ENCODE measurements around the gene SRP68. TPM values are rescaled to one million over a fixed set of nuclear protein-coding genes. Genes with fewer than 3 reads are reported as not detected.

SRP68 gene
- total RNA-seq, 4 donors from 2014 or later = 42.3 to 62.0 (median 49.6) TPM

DNA sequence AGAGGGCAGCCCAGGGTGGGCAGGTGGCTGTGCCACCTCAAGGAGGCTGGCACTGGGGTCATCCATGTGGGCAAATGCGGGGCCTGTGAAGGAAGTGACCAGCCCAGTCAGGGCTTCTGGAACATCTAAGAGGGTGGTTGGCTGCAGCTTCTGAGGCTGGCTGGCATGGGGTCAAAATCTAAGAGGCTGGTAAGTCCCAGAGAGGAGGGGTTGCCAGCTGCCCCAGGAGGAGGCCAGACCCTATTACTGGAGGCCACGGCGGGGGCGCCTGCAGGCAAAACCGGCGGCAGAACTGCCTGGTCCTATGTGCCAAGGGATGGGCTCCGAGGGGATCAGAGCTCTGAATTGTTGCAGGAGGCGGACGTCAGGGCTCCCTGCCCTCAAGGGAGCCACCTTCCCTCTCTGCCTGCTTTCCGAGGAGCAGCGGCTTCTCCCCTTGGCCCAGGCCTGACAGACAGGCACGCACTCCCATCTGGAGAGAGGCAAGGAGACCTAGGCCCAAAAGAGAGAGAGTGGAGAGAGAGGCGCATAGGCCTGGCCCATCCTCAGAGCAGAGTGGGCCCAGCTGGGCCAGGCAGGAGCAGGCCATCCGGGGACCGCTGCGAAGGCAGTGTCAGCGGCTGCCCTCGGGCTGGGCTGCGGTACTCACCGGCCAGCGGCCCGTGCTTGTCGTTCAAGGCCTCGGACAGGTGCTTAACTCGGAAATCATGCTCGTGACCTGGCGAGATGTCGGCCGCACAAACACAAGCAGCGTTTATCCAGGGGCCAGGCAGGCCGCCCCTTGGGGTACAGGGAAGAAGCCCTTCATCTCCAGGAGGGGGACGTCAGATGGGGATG is 17.6 kb upstream of the SRP68 start:
- ATAC-seq (ENCODE audit: low FRiP score) (no peak), DNase-seq (ENCODE audit: low spot score) (no peak)
- TF ChIP-seq, protein P1, sequence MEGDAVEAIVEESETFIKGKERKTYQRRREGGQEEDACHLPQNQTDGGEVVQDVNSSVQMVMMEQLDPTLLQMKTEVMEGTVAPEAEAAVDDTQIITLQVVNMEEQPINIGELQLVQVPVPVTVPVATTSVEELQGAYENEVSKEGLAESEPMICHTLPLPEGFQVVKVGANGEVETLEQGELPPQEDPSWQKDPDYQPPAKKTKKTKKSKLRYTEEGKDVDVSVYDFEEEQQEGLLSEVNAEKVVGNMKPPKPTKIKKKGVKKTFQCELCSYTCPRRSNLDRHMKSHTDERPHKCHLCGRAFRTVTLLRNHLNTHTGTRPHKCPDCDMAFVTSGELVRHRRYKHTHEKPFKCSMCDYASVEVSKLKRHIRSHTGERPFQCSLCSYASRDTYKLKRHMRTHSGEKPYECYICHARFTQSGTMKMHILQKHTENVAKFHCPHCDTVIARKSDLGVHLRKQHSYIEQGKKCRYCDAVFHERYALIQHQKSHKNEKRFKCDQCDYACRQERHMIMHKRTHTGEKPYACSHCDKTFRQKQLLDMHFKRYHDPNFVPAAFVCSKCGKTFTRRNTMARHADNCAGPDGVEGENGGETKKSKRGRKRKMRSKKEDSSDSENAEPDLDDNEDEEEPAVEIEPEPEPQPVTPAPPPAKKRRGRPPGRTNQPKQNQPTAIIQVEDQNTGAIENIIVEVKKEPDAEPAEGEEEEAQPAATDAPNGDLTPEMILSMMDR (IDR thresholded peaks at IDR 0.05) = no peak

DNA sequence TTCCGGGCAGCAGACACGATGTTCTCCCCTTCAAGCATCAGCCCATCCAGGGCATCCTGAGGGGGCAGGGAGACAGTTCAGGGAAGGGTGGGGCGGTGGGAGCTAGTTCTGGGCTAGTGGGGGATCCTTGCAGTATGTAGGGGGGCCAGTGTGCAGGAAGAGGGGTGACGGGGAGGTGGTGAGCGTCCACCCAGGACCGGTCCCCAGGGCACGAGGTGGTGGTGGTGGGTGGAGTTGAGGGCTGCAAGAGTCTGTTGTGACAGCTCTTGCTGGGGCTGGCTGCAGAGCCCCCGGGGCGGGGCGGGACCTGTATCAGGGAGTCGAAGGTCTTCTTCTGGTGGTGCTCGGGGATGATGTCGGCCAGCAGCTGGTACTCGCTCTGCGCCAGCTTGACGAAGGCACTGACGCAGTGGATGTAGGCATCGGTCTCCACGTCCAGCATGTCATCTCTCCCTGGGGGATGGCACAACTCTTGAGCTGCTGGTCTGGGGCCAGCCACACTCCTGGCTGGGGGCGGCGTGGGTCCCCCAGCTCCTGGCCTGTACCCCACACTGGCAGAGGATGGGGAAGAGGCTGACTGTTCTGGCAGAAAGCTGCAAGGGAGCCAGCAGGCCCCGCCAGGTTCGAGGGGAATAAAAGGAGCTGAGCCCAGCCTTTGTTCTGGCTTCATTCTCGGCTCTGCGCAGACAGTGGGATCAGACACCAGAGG is 16.7 kb upstream of the SRP68 start:
- DNase-seq (ENCODE audit: low spot score) (no peak), ATAC-seq (ENCODE audit: low FRiP score) (no peak)
- TF ChIP-seq, protein P1 (IDR thresholded peaks at IDR 0.05) = no peak

DNA sequence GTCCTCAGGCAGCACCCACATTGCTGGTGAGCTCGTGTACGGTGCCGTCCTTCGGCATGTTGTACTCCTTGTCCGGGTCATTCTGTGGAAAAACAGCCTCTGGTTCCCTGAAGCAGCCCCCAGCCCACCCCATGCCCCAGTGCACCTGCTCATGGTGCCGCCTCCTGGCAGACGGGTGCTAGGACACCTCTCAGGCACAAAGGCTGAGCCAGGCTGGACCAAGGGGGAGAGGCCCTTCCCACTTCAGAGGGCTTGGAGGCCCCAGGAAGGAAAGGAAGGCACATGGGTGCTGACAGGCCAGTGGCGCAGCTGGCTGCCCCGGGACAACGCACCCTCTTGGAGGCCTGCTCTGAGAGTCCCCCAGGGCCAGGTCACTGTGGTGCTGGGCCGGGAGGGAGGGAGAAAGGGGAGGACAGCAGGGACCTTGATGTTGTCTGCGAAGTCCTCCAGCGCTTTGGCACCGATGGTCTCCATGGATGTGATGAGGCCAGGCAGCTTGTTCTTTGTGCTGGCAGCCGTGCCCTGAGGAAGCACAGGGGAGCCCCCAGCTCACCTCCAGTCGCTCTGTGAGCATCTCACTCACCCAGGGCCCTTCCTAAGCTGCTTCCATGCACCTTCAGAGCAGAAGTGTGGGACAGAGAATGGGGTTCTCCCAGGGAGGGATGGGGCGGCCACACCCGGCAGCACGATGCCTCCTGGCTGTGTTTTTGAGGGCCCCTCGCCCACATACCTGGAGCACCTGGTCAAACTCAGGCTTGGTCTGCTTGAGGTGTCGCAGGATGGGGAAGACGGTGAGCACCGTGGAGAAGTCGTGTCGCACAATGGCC is 15.9 kb upstream of the SRP68 start:
- ATAC-seq (ENCODE audit: low FRiP score) (no peak), DNase-seq (ENCODE audit: low spot score) (no peak)
- TF ChIP-seq, protein P1 (IDR thresholded peaks at IDR 0.05) = no peak

DNA sequence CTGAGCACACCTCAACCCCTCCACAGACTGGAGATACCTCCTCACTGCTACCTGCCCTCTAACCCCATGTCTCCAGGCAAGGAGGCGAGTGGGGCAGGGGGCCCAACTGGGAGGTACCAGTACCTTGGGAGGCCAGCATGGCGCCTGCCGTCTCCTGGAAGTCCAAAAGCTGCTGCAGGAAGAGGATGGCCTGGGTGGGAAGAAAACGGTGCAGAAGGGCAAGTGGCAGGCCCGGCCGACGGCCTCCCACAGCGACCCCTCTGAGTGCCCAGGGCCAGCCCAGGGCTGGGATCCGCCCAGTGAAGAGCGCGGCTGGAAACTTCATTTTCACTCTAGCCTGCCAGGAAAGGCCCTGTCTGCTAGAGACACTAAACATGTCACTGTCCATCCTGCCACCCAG is 15.2 kb upstream of the SRP68 start:
- DNase-seq (ENCODE audit: low spot score) (no peak), ATAC-seq (ENCODE audit: low FRiP score) (no peak)
- TF ChIP-seq, protein P1 (IDR thresholded peaks at IDR 0.05) = no peak

DNA sequence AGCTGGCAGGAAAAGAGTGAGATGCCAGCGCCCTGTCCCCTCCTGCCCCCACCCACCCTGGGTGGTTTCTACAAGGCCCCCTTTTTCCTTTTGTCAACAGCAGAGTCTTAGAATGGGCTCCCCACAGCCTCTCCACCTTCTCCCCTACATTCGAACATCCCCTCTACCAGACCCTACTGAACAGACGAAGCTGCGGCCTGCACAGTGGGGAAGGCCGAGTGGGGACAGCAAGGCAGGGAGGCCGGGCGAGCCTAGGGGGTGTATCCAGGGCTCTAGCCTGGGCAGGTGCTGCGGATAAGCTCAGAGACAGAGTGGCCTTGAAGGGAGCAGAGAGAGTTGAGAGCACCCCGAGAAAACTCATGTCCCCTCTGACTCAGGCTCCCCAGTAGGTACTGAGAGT is 14.1 kb upstream of the SRP68 start:
- TF ChIP-seq, protein P1 (IDR thresholded peaks at IDR 0.05) = no peak
- ATAC-seq (ENCODE audit: low FRiP score) (no peak), DNase-seq (ENCODE audit: low spot score) (no peak)

DNA sequence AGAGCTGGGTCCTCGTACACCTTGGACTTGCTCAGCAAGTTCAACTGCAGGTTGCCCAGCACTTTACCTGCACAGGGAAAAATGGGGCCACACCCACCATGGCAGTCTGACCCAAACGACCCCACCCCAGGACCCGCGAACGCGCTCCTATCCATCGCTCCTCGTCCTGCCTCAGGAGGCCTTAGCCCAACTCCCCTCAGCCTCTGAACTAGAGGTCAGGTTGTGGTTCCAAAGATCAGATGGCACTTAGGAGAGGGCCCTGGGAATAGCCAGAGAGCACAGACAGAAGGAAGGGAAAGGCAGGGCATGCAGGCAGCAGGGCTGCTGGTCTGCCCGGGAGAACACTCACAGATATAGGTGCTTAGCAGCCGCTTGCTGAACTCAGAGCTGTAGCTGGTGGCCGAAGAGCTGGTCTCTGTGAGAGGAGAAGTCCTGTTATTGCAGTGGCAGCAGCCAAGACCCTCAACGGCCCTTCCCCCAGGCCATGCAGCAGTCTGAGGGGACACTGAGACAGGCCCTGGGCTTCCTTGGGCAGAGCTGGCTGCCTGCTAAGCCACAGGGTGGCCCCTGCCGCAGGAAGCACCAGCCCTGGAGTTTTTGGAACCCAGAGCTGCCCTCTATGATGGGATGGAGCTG is 13.5 kb upstream of the SRP68 start:
- TF ChIP-seq, protein P1 (IDR thresholded peaks at IDR 0.05) = no peak
- no peak for DNase-seq (ENCODE audit: low spot score)
- no peak for ATAC-seq (ENCODE audit: low FRiP score)

All from omental fat pad (tissue), 4 donors.